ENCODE measurements around the gene RAB27B.

Gene RAB27B

DNA sequence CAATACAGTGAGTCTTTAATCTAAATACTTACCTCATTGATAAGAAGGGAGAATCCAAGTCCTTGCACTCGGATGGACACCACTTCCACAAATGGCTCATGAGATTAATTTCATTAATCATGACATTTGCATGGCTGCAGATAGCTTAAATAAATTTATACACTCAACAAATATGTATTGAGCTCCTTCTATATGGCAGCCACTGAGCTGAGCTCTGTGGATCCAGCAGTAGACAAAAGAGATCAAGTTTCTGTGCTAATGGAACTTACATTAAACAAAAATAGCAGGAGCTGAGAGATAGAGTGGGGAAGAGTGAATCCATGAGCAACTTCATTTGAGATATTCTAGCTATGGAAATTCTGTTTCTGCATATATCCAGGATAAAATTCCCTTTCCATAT is 44.4 kb downstream of the RAB27B start:
- DNase-seq, result no peak

- no peak for DNase-seq
Observed at GRCh38 chr18:54873884-54874255, 45.6 kb downstream of the RAB27B start.

DNA sequence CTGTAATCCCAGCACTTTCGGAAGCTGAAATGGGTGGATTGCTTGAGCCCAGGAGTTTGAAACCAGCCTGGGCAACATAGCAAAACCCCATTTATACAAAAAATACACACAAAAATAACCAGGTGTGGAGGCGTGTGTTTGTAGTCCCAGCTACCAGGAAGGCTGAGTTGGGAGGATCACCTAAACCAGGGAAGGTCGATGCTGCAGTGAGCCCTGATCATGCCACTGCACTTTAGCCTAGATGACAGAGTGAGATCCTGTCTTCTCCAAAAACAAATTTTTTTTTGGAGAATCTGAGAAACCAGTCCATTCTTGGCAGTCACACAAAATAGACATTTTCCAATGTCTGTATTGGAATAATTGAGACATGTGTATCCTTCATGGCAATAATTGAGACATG is 46.8 kb downstream of the RAB27B start:
- no peak for DNase-seq

DNA sequence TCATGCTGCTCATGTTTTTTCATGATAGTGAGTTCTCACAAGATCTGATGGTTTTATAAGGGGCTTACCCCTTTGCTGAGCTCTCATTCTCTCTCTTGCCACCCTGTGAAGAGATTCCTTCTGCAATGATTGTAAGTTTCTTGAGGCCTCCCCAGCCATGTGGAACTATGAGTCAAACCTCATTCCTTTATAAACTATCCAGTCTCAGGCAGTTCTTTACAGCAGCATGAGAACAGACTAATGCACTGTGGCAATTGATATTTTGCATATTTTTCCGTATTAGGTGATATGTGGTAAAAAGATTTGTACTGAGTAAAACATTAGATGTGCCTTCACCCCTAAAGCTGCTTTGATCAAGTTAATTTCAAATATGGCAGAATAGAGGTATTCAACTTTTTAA is 48.8 kb downstream of the RAB27B start:
- no peak for DNase-seq

GRCh38 chr18:54878159-54878622 is 49.9 kb downstream of the RAB27B start:
- no peak for DNase-seq

- no peak for DNase-seq
Observed at GRCh38 chr18:54878659-54879358, 50.5 kb downstream of the RAB27B start.

DNA sequence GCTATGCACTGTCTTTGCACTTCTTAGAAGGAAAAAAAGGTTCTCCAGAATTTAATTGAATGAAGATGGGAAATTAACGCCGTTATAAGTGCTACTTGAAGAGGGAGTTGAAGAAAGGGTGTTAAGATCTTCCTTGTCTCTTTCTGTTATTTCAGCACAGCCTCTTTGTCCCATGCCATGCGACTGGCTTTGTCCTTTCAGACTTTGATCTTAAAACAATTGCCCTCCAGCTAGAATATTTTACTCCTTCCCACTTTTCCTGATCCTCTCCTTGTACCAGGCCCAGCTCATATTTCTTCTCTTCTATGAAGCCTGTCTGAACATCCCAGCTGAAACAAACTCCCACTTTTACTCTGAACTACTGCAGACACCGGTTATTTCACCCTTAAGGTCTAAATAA is 51.4 kb downstream of the RAB27B start:
- DNase-seq, result no peak

DNA sequence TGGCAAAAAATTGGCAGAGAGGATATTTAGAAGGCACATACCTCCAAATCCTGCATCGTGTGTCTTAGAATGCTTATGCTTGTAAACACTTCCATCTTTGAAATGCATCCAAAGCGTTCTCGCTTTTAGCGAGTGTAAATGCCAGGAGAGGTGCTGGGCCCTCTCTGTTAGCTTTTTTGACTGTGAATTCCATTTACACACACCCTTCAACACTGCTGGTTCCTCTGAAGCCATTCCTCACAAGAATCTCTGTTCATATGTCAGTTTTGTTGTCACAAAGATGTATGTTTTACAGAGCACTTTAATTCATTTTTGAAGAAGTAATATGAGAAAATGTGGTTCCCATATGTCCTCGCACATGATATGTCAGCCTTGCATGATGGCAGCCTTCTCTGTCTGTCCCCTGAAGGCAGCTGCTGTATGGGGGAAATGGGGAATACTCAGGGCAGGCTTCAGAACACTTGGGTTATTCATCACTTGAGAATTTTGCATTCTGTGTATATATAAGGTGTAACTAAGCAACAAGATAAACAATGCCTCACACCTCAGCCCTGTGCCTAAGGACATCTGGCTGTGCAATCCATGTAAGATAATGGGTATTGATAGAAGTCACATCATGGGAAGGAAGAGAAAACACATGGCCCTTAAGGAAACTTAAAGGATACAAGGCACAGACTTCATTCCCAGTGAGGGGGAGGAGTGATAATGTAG is 52.3 kb downstream of the RAB27B start:
- DNase-seq, result no peak

GRCh38 chr18:54881229-54881768 is 53.0 kb downstream of the RAB27B start:
- no peak for DNase-seq

DNA sequence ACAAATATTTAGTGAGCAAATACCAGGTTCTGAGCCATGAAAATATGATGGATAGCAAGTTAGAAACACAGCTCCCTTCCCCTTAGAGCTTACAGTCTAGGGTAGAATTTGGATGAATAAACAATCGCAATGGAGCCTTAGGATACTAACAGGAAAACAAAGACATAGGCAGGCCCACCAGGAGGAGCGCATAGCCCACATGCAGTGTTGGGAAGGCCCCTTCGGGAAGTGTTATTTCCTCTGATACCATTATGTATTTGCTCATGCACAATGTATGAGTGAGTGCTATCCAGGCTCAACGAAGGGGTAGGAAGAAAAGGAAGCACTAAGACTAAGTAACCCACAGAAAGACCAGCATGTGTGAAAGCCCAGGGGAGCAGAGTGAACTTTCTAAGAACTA is 54.0 kb downstream of the RAB27B start:
- no peak for DNase-seq

DNA sequence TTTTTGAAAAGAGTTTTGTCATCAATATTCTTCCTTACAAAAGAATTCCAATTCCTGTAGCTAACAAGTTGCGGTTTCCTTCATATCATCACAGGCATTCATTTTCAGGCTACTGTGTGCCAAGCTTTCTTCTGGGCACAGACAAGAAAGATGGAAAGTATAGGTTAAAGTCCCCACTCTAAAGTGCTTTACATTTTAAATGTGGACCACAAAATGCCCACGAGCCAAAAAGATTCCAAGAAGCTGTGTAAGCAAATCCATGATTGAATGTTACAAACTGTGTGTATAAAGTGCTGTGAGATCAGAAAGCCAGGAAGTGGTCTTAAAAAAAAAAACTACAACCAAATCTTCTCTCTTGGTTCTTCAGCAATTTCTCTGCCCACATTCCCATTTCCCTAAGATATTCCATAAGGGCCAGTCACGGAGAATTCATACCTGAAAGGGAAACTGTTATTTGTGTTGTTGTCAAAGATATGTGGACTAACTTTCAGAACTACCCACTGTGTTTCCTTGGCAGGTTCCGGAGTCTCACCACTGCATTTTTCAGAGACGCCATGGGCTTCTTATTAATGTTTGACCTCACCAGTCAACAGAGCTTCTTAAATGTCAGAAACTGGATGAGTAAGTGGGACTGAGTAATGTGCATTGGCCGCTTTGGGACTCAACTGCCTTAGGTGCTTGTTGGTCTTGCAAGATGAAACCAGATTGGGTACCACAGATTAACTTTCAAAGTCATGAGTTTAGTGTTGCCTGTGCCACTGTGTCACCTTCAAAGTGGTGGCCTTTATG is 55.7 kb downstream of the RAB27B start:
- DNase-seq, result no peak

DNA sequence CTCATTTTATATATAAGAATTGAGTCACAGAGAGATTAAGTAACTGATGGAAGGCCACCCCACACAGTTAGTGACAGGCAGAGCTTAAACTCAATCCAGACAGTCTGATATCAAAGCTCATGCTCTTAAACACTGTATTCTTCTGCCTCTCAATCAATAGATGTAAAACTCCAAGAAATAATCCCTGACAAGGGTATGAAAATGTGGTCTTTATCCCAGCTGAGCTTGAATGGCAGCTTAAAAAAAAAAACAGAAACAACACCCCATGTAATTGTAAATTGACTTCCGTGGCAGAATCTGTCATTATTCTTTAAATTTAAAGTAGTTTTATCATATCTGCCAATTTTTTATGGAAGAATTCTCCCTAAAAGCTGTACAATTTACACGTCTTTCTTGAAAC is 60.1 kb downstream of the RAB27B start:
- no peak for DNase-seq

GRCh38 chr18:54888933-54889332 is 60.7 kb downstream of the RAB27B start:
- DNase-seq, result no peak

DNA sequence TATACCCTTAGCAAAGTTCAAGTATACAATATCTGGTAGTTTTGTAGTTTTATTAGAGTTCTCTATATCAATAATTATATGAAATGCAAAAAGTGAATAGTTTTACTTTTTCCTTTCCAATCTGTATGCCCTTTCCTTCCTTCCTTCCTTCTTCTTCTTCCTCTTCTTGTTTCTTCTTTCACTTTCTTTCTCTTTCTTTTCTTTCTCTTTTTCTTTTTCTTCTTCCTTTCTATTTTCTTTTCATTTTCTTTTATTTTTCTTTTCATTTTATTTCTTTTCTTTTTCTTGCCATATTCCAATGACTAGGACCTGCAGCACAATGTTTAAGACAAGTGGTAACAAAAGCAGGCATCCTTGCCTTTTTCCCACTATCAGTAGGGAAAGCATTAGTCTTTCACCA is 71.2 kb downstream of the RAB27B start:
- no peak for DNase-seq

- no peak for DNase-seq
Observed at GRCh38 chr18:54900290-54900689, 72.0 kb downstream of the RAB27B start.

- DNase-seq, result no peak
Observed at GRCh38 chr18:54904581-54904980, 76.3 kb downstream of the RAB27B start.

GRCh38 chr18:54905629-54906028 is 77.4 kb downstream of the RAB27B start:
- no peak for DNase-seq

- DNase-seq, result no peak
Observed at GRCh38 chr18:54906331-54907185, 78.3 kb downstream of the RAB27B start.

GRCh38 chr18:54909538-54909937 is 81.3 kb downstream of the RAB27B start:
- no peak for DNase-seq

- no peak for DNase-seq
Observed at GRCh38 chr18:54910161-54910919, 82.1 kb downstream of the RAB27B start.

GRCh38 chr18:54911551-54911950 is 83.3 kb downstream of the RAB27B start:
- no peak for DNase-seq

- no peak for DNase-seq
Observed at GRCh38 chr18:54914816-54915215, 86.5 kb downstream of the RAB27B start.
